MCF 10A (cell line): ENCODE measurements around the gene FAM50A. TPM values are rescaled to one million over a fixed set of nuclear protein-coding genes. Genes with fewer than 3 reads are reported as not detected.

Experiments used
- BruUV-seq: library from RNA; stranded (reverse); fragments of 400-500 nt; replicated peaks from 2 replicates; lab custom pipeline; 2021; lab: Mats Ljungman, UMichigan
- CTCF ChIA-PET: fragments of 300-600 bp; sonication (Branson Sonifier 250); formaldehyde crosslinking; extraction: SDS; loops from one replicate; lab custom pipeline; 2021; ENCODE audit warnings: antibody characterized with exemption, inconsistent platforms; lab: Yijun Ruan, JAX
- POLR2A ChIA-PET: fragments of 300-600, 350-650 bp; sonication (Branson Sonifier 250); formaldehyde crosslinking; extraction: SDS; loops from one replicate; lab custom pipeline; 2020; ENCODE audit warnings: antibody characterized with exemption, inconsistent platforms; lab: Yijun Ruan, JAX
- DNase-seq: peaks from one replicate; pipeline ENCODE4 v3.0.0-alpha.2; 2018; ENCODE audit not compliant: unreplicated experiment
- H3K27ac Mint-ChIP-seq: one replicate; pipeline ENCODE4 v1.8.0; 2022; ENCODE audit warnings: mild to moderate bottlenecking, low read depth, mixed read lengths; ENCODE audit not compliant: unreplicated experiment
- H3K27me3 Mint-ChIP-seq: one replicate; pipeline ENCODE4 v1.8.0; 2022; ENCODE audit warnings: mixed read lengths; ENCODE audit not compliant: insufficient read depth, unreplicated experiment
- H3K36me3 Mint-ChIP-seq: one replicate; pipeline ENCODE4 v1.8.0; 2022; ENCODE audit warnings: mild to moderate bottlenecking, moderate library complexity, mixed read lengths; ENCODE audit not compliant: insufficient read depth, unreplicated experiment
- H3K4me1 Mint-ChIP-seq: one replicate; pipeline ENCODE4 v1.8.0; 2022; ENCODE audit warnings: mixed read lengths; ENCODE audit not compliant: insufficient read depth, unreplicated experiment
- H3K4me3 Mint-ChIP-seq: one replicate; pipeline ENCODE4 v1.8.0; 2022; ENCODE audit warnings: mild to moderate bottlenecking, moderate library complexity, mixed read lengths; ENCODE audit not compliant: unreplicated experiment
- H3K9me3 Mint-ChIP-seq: one replicate; pipeline ENCODE4 v1.8.0; 2022; ENCODE audit warnings: mixed read lengths; ENCODE audit not compliant: unreplicated experiment
- CTCF ChIP-seq: fragments of 200-600 bp; IDR thresholded peaks from one replicate; pipeline ENCODE4 v1.8.0; 2022; ENCODE audit warnings: antibody characterized with exemption, mild to moderate bottlenecking; ENCODE audit not compliant: unreplicated experiment
- intact Hi-C: fragments of 100-400 bp; cut with micrococcal nuclease; formaldehyde crosslinking; loops from 2 replicates; pipeline ENCODE4 v1.14.1; 2022
- total RNA-seq: library from RNA; stranded (reverse); gene quantifications from 2 replicates; pipeline ENCODE4 v1.2.3, GENCODE V29; 2022

FAM50A gene
- total RNA-seq, 1 experiment from 2014 or later: 62.1 TPM

- Mint-ChIP-seq H3K36me3 (peaks cover 13% of the 10 kb centered on the region), H3K4me1 (no peaks in the 10 kb centered on the region), H3K27ac (peak overlapping the region; percentile 61), H3K9me3 (no peaks in the 10 kb centered on the region), H3K27me3 (peaks cover 26% of the 10 kb centered on the region), H3K4me3 (no peak overlapping the region)
- BruUV-seq: no TSS peak
- ChIA-PET POLR2A (interaction anchor here (1.0 kb wide), 1 partner anchor 33 kb away, joined by 3 read pairs; the partner anchor contains the start of gene RPL10), CTCF (interaction anchor here (0.7 to 1.1 kb wide), 3 partner anchors 55 to 331 kb away, joined by 3 to 6 read pairs (median 6); no protein-coding TSS in a partner anchor)
- no peak for DNase-seq
- no peak for TF ChIP-seq CTCF
- intact Hi-C loops: no loop called here
Observed at GRCh38 chrX:154430479-154430878, 13.5 kb upstream of the FAM50A start.

- H3K36me3 Mint-ChIP-seq: peaks cover 18% of the 10 kb centered on the region
- no peak for TF ChIP-seq CTCF
- no peaks in the 10 kb centered on the region for H3K9me3 Mint-ChIP-seq
- POLR2A ChIA-PET: interaction anchor here (1.0 kb wide), 1 partner anchor 33 kb away, joined by 3 read pairs; the partner anchor contains the start of gene RPL10
- no peak overlapping the region for H3K4me3 Mint-ChIP-seq
- H3K27me3 Mint-ChIP-seq: peaks cover 26% of the 10 kb centered on the region
- CTCF ChIA-PET: interaction anchor here (0.7 to 1.1 kb wide), 2 partner anchors 57 to 331 kb away, joined by 3 to 6 read pairs; no protein-coding TSS in a partner anchor
- H3K4me1 Mint-ChIP-seq: no peaks in the 10 kb centered on the region
- H3K27ac Mint-ChIP-seq: peak overlapping the region; percentile 61
- no peak for DNase-seq
- BruUV-seq: no TSS peak
- intact Hi-C loops: no loop called here
Observed at GRCh38 chrX:154430916-154431315, 13.0 kb upstream of the FAM50A start.

GRCh38 chrX:154431341-154431740, 12.6 kb upstream of the FAM50A start:
- DNase-seq: no peak
- Mint-ChIP-seq H3K27me3 (peaks cover 26% of the 10 kb centered on the region), H3K4me1 (no peaks in the 10 kb centered on the region), H3K4me3 (no peak overlapping the region), H3K36me3 (peaks cover 18% of the 10 kb centered on the region), H3K27ac (no peak overlapping the region), H3K9me3 (no peaks in the 10 kb centered on the region)
- ChIA-PET POLR2A (interaction anchor here (1.0 kb wide), 1 partner anchor 34 kb away, joined by 3 read pairs; the partner anchor contains the start of gene RPL10), CTCF (no interaction called here)
- TF ChIP-seq CTCF: no peak
- intact Hi-C loops: no loop called here
- BruUV-seq: no TSS peak

GRCh38 chrX:154432210-154432609, 11.7 kb upstream of the FAM50A start:
- BruUV-seq: no TSS peak
- Mint-ChIP-seq H3K4me3 (no peak overlapping the region), H3K27ac (no peak overlapping the region), H3K4me1 (no peaks in the 10 kb centered on the region), H3K9me3 (no peaks in the 10 kb centered on the region), H3K27me3 (peaks cover 26% of the 10 kb centered on the region), H3K36me3 (peaks cover 24% of the 10 kb centered on the region)
- DNase-seq: no peak
- TF ChIP-seq CTCF: no peak
- ChIA-PET CTCF (no interaction called here), POLR2A (no interaction called here)
- intact Hi-C loops: no loop called here
